ENCODE results near the gene TNIP2.
"Not testable (repeated sequence)": the region's sequence is repeated elsewhere in the genome, so short reads cannot be mapped to it uniquely, and the experiment has no call there.

TNIP2 gene

DNA sequence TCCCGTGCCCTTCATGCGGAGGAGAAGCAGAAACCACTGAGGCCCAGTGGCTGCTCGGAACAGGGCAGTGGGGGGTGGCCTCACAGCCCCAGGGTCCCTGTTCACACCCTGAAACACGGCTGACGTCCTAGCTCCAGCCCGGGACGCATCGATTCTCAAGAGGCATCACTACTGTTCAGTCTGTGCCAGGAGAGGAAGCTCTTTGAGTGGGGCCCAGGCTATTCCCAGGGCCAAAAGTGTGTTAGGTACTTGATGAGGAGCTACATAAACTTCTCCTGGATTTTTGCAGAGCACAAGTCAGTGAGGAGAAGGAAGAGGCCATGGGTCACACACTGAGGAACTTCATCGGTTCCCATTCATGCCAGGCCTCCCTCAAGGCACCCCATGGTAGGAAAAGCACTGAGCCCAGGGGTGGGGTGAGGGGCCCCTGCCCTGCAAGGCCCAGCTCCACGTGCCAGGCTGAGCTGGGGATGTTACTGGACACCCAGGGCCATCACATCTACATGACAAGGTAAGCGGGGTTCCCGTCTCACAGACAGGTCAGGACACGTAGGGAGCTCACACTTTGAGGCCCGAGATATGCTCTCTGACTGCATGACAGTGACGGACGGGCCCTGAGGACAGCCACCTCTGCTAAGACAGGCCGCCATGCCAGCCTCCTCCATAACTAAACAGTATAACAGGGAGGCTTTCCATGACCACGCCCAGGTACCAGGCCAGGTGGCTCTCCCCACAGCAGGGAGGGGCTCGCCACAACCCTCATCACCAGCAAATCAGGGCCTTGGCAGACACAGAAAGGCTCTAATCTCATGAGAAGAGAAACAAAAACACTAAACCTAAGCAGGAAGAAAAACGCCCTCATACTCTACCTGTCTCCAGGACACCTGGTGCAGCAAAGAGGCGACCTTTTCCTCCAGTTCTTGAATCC lies 12.4 kb downstream of the TNIP2 start:
- no peak for DNase-seq

- no peak for DNase-seq
These were observed 13.2 kb downstream of the TNIP2 start for GRCh38 chr4:2742823-2743517.

- no peak for DNase-seq
These were observed 13.9 kb downstream of the TNIP2 start for GRCh38 chr4:2742081-2742822.

DNA sequence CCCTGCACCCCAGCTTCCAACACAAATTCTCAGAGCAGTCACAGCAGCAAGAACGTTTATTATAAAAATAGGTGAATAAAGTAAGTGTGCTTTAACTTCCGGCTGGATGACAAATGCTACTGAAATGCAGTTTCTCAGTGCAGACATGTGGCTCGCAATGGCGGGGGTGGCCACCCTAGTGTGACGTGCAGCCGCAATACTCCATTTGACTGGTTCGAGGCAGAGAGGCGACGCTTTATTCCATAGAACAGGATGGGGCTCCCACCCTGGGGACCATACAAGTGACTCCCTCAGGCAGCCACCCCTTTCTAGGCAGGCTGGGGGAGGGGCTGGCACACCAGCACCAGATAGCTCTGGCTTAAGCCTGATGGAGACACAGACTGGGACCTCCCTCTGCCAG lies 14.5 kb downstream of the TNIP2 start:
- no peak for DNase-seq

DNA sequence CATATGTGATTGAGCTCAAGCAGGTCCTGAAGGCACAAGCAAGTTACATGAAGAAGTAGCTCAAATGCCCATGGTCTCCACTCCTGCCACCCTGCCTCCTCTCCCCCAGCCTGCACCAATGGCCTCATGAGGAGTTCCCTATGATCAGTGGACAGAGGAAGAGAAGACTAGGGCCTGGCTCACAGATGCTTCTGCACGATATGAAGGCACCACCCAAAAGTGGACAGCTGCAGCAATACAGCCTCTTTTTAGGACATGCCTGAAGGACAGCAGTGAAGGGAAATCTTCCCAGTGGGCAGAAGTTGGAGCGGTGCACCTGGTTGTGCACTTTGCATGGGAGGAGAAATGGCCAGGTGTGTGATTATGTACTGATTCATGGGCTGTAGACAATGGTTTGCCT lies 17.8 kb downstream of the TNIP2 start:
- not testable (repeated sequence) for DNase-seq

DNA sequence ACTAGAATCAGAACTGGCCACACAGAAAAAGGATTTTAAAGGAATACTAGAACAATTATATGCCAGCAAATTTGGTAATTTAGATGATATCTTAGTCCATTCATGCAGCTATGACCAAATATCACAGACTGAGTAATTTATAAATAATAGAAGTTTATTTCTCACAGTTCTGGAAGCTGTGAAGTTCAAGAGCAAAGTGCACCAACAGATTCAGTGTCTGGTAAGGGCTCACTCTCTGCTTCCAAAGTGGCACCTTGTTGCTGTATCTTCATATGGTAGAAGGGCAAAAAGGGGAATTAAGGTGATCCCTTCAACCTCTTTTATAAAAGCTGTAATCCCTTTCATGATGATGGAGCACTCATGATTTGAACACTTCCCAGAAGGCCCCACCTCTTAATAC lies 20.3 kb downstream of the TNIP2 start:
- DNase-seq, result no peak

DNA sequence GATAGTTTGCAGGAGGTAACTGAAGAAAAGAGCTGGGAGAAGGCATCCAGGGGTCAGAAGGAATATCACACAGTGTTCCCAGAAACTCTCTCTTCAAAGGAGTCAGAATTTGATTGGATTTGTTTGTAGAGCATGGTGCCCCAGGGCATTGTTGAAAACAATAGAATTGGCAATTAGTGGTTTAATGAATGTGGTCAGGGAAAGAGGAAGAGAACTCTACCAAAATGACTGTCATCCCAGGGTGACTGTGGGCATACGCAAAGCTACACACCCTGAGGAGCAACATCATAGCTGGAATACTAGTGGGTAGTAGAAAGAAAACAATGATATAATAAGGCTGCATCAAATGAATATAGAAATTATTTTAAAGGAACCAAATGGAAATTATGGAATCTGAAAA lies 21.5 kb downstream of the TNIP2 start:
- no peak for DNase-seq

DNA sequence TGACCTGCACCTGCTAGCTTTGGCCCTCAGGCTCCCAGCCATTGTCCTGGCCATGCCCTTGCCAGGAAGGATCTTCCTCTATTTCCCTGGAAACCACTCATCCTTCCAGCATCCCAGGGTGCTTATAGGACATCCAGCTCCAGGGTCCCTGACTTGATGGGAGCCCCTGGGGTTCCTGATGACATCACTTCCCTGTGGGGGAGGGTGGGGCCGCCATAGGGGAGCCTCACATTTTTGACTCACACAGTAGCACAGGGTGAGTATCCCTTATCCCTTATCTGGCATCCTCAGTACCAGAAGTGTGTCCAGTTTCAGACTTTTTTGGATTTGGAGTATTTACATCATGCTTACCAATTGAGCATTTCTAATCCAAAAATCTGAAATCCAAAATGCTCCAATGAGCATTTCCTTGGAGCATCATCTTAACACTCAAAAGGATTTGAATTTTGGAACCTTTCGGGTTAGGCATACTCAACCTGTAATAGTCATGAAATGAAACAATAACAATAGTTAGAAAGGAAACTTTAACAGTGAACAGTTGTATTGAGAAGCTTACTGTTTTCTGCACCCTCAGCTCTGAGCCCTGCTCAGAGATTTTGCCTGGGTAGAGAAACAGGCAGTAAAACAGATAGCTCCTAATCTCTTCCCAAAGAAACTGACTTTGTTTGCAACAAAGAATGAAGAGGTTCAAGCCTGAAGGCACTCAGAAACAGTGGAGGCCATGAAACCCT lies 22.1 kb downstream of the TNIP2 start:
- DNase-seq, result no peak

- DNase-seq, result no peak
These were observed 22.9 kb downstream of the TNIP2 start for GRCh38 chr4:2733001-2733843.

- no peak for DNase-seq
These were observed 23.6 kb downstream of the TNIP2 start for GRCh38 chr4:2732526-2732925.

GRCh38 chr4:2731907-2732317 lies 24.2 kb downstream of the TNIP2 start:
- no peak for DNase-seq

GRCh38 chr4:2729533-2729875 lies 26.6 kb downstream of the TNIP2 start:
- no peak for DNase-seq

DNA sequence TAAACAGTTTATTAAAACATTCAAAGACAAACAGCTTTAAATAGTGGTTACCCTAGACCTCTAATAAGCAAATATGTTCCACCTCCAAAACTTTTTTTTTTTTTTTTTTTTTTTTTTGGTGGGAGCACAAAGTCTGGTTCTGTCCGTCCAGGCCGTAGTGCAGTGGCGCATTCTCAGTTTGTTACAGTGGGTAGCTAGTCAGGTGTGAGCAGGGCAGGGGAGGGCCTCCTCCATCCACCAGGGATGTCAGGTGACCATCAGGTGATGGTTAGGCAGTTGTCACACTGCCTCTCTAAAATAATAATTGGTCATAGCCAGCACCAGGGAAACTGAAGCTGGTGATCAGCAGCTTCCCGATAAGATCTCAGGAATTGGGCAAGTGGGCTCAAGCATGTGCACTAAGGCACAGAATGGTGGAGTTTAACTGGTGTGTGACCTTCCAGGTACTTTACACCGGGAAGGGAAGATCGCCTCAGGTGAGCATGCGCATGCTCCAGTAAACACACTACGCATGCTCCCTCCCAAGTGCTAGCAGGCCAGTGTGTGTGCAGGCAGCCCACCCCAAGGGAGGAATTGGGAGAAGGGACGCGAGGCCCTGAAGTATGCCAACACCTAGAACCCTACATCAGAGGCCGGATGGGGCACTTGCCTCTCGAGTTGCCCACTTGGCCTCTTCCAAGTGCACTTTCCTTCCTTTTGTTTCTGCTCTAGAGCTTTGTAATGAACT lies 27.2 kb downstream of the TNIP2 start:
- DNase-seq, result no peak

DNA sequence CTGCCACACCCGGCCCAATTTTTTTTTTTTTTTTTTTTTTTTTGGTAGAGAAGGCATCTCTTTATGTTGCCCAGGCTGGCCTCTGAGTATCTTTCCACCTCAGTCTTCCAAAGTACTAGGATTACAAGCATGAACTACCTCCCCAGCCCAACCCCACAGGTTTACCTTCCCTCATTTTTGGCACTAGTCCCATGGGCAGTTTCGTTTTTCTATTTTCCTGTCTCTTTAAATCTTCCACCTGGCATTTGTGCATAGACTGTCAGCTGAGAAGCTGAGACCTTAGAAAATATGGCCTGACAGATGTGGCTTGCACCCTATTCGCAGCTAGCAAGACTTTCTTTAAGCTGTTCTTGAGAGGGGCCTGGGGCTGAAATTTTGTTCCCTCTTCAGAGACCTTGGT lies 27.9 kb downstream of the TNIP2 start:
- DNase-seq, result no peak

- not testable (repeated sequence) for DNase-seq
These were observed 29.3 kb downstream of the TNIP2 start for GRCh38 chr4:2726881-2727280.

GRCh38 chr4:2725380-2725779 lies 30.8 kb downstream of the TNIP2 start:
- DNase-seq, result no peak

DNA sequence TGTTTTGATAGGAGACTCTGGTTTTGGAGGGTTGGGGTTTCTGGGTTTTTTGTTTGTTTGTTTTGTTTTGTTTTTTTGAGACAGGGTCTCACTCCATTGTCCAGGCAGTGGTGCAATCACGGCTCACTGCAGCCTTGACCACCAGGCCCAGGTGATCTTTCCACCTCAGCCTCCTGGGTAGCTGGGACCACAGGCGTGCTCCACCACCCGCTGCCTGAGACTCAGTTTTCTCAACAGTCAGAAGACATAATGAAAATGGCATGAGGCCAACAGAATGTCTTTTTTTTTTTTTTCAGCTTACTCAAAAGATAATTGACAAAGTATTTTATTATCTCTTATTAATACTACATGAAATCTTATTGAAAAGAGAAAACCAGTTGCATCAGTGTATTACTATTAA lies 32.4 kb downstream of the TNIP2 start:
- DNase-seq, result no peak

- no peak for DNase-seq
These were observed 34.1 kb downstream of the TNIP2 start for GRCh38 chr4:2722033-2722432.

- no peak for DNase-seq
These were observed 34.5 kb downstream of the TNIP2 start for GRCh38 chr4:2721586-2721985.

- DNase-seq, result no peak
These were observed 39.9 kb downstream of the TNIP2 start for GRCh38 chr4:2716236-2716635.

DNA sequence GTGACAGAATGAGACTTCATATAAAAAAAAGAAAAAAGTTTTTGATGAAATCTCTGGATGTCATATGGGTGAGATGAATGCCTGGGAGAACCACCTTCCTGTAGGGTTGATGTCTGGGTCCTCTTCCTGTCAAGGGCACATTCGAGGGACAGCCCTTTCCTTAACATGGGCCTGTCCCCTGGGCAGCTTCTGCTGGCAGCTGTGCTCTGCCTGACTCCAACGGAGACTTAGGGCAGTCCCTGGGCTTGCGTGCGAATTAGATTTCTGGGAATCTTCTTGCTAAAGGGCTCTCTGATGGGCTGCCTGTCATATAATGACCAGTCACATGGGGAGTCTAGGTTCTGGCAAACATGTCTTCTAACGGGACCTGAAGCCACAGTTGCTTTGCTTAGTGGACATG lies 40.7 kb downstream of the TNIP2 start:
- DNase-seq, result no peak
